ENCODE results near the gene PRMT7.

PRMT7 gene

GRCh38 chr16:68384288-68385161, 73.7 kb downstream of the PRMT7 start:
- no peak overlapping the region for H3K56ac ChIP-seq (ENCODE audit: low read length)
- no peak overlapping the region for H3K4me3 ChIP-seq (ENCODE audit: low read length)
- peaks cover 8% of the 10 kb centered on the region for H3K4me1 ChIP-seq (ENCODE audit: control insufficient read depth, low read depth, low read length)
- H4K5ac ChIP-seq (ENCODE audit: low read length), result no peak overlapping the region
- H3K9ac ChIP-seq (ENCODE audit: low read length), result no peak overlapping the region
- no peaks in the 10 kb centered on the region for H3K27me3 ChIP-seq (ENCODE audit: insufficient read depth, low read length, poor library complexity)
- H3K27ac ChIP-seq (ENCODE audit: low read depth, low read length), result no peak overlapping the region
- no peak for DNase-seq
- H2AK5ac ChIP-seq (ENCODE audit: low read length), result no peak overlapping the region
- H3K79me1 ChIP-seq (ENCODE audit: low read length), result no peaks in the 10 kb centered on the region
- no peak overlapping the region for H3K4me2 ChIP-seq (ENCODE audit: low read length)
- H3K18ac ChIP-seq (ENCODE audit: low read length), result no peak overlapping the region
- H3K23ac ChIP-seq (ENCODE audit: low read length), result no peak overlapping the region
- no peaks in the 10 kb centered on the region for H3K36me3 ChIP-seq (ENCODE audit: control insufficient read depth, insufficient read depth, low read length)
- no peaks in the 10 kb centered on the region for H3K79me2 ChIP-seq (ENCODE audit: control insufficient read depth, insufficient read depth, low read length)
- H2BK120ac ChIP-seq (ENCODE audit: low read depth, low read length), result no peak overlapping the region
- H3K4ac ChIP-seq (ENCODE audit: low read depth, low read length), result no peak overlapping the region
- H4K8ac ChIP-seq (ENCODE audit: low read depth, low read length), result no peak overlapping the region
- WGBS (ENCODE audit: extremely low coverage, insufficient coverage, low lambda C conversion rate), result no CpG with 5 or more reads among the region's 7 CpGs
- no peak overlapping the region for H2BK15ac ChIP-seq (replicated peaks; ENCODE audit: low read depth)
- no peak overlapping the region for H2BK5ac ChIP-seq (ENCODE audit: low read length)

- Histone ChIP-seq H3K27ac (ENCODE audit: low read depth, low read length) (no peak overlapping the region), H3K56ac (ENCODE audit: low read length) (no peak overlapping the region), H3K18ac (ENCODE audit: low read length) (no peak overlapping the region), H2BK120ac (ENCODE audit: low read depth, low read length) (no peak overlapping the region), H3K4me1 (ENCODE audit: control insufficient read depth, low read depth, low read length) (peaks cover 8% of the 10 kb centered on the region), H3K9ac (ENCODE audit: low read length) (no peak overlapping the region), H3K4me2 (ENCODE audit: low read length) (no peak overlapping the region), H3K4ac (ENCODE audit: low read depth, low read length) (no peak overlapping the region), H3K36me3 (ENCODE audit: control insufficient read depth, insufficient read depth, low read length) (no peaks in the 10 kb centered on the region), H2BK5ac (ENCODE audit: low read length) (no peak overlapping the region), H2BK15ac (replicated peaks; ENCODE audit: low read depth) (no peak overlapping the region), H3K23ac (ENCODE audit: low read length) (no peak overlapping the region), H4K5ac (ENCODE audit: low read length) (no peak overlapping the region), H4K8ac (ENCODE audit: low read depth, low read length) (no peak overlapping the region), H2AK5ac (ENCODE audit: low read length) (no peak overlapping the region), H3K79me1 (ENCODE audit: low read length) (no peaks in the 10 kb centered on the region), H3K4me3 (ENCODE audit: low read length) (no peak overlapping the region), H3K79me2 (ENCODE audit: control insufficient read depth, insufficient read depth, low read length) (no peaks in the 10 kb centered on the region), H3K27me3 (ENCODE audit: insufficient read depth, low read length, poor library complexity) (no peaks in the 10 kb centered on the region)
- DNase-seq, result no peak
- no CpG with 5 or more reads among the region's 6 CpGs for WGBS (ENCODE audit: extremely low coverage, insufficient coverage, low lambda C conversion rate)
Observed at GRCh38 chr16:68385371-68385770, 74.6 kb downstream of the PRMT7 start.

GRCh38 chr16:68386628-68387027, 75.8 kb downstream of the PRMT7 start:
- no peak overlapping the region for H3K18ac ChIP-seq (ENCODE audit: low read length)
- no peak for DNase-seq

GRCh38 chr16:68387301-68387700, 76.5 kb downstream of the PRMT7 start:
- Histone ChIP-seq H3K27ac (ENCODE audit: low read depth, low read length) (no peak overlapping the region), H3K36me3 (ENCODE audit: control insufficient read depth, insufficient read depth, low read length) (no peaks in the 10 kb centered on the region), H4K8ac (ENCODE audit: low read depth, low read length) (no peak overlapping the region), H3K23ac (ENCODE audit: low read length) (no peak overlapping the region), H3K79me1 (ENCODE audit: low read length) (no peaks in the 10 kb centered on the region), H2BK15ac (replicated peaks; ENCODE audit: low read depth) (no peak overlapping the region), H3K79me2 (ENCODE audit: control insufficient read depth, insufficient read depth, low read length) (no peaks in the 10 kb centered on the region), H3K18ac (ENCODE audit: low read length) (no peak overlapping the region), H2AK5ac (ENCODE audit: low read length) (no peak overlapping the region), H2BK5ac (ENCODE audit: low read length) (no peak overlapping the region), H3K4me2 (ENCODE audit: low read length) (no peak overlapping the region), H3K56ac (ENCODE audit: low read length) (no peak overlapping the region), H3K27me3 (ENCODE audit: insufficient read depth, low read length, poor library complexity) (no peaks in the 10 kb centered on the region), H2BK120ac (ENCODE audit: low read depth, low read length) (no peak overlapping the region), H3K9ac (ENCODE audit: low read length) (no peak overlapping the region), H4K5ac (ENCODE audit: low read length) (no peak overlapping the region), H3K4ac (ENCODE audit: low read depth, low read length) (no peak overlapping the region), H3K4me1 (ENCODE audit: control insufficient read depth, low read depth, low read length) (peaks cover 8% of the 10 kb centered on the region), H3K4me3 (ENCODE audit: low read length) (no peak overlapping the region)
- DNase-seq, result no peak
- no CpG with 5 or more reads among the region's 9 CpGs for WGBS (ENCODE audit: extremely low coverage, insufficient coverage, low lambda C conversion rate)

More at GRCh38 chr16:68386628-68387027, 75.8 kb downstream of the PRMT7 start:
- no peak overlapping the region for H2BK5ac ChIP-seq (ENCODE audit: low read length)
- H2BK120ac ChIP-seq (ENCODE audit: low read depth, low read length), result no peak overlapping the region
- H3K4ac ChIP-seq (ENCODE audit: low read depth, low read length), result no peak overlapping the region
- H3K79me1 ChIP-seq (ENCODE audit: low read length), result no peaks in the 10 kb centered on the region
- WGBS (ENCODE audit: extremely low coverage, insufficient coverage, low lambda C conversion rate), result no CpG with 5 or more reads among the region's 14 CpGs
- no peak overlapping the region for H3K56ac ChIP-seq (ENCODE audit: low read length)
- no peak overlapping the region for H4K5ac ChIP-seq (ENCODE audit: low read length)
- no peak overlapping the region for H3K23ac ChIP-seq (ENCODE audit: low read length)
- no peak overlapping the region for H3K4me3 ChIP-seq (ENCODE audit: low read length)
- no peak overlapping the region for H3K9ac ChIP-seq (ENCODE audit: low read length)
- H4K8ac ChIP-seq (ENCODE audit: low read depth, low read length), result no peak overlapping the region
- no peak overlapping the region for H3K4me2 ChIP-seq (ENCODE audit: low read length)
- H3K27ac ChIP-seq (ENCODE audit: low read depth, low read length), result no peak overlapping the region
- no peak overlapping the region for H2AK5ac ChIP-seq (ENCODE audit: low read length)
- H3K4me1 ChIP-seq (ENCODE audit: control insufficient read depth, low read depth, low read length), result peaks cover 8% of the 10 kb centered on the region
- H3K79me2 ChIP-seq (ENCODE audit: control insufficient read depth, insufficient read depth, low read length), result no peaks in the 10 kb centered on the region
- no peaks in the 10 kb centered on the region for H3K36me3 ChIP-seq (ENCODE audit: control insufficient read depth, insufficient read depth, low read length)
- H2BK15ac ChIP-seq (replicated peaks; ENCODE audit: low read depth), result no peak overlapping the region
- no peaks in the 10 kb centered on the region for H3K27me3 ChIP-seq (ENCODE audit: insufficient read depth, low read length, poor library complexity)

GRCh38 chr16:68388124-68388523, 77.3 kb downstream of the PRMT7 start:
- Histone ChIP-seq H3K79me1 (ENCODE audit: low read length) (no peaks in the 10 kb centered on the region), H4K8ac (ENCODE audit: low read depth, low read length) (no peak overlapping the region), H4K5ac (ENCODE audit: low read length) (no peak overlapping the region), H3K79me2 (ENCODE audit: control insufficient read depth, insufficient read depth, low read length) (no peaks in the 10 kb centered on the region), H3K4ac (ENCODE audit: low read depth, low read length) (no peak overlapping the region), H2BK15ac (replicated peaks; ENCODE audit: low read depth) (no peak overlapping the region), H3K4me2 (ENCODE audit: low read length) (no peak overlapping the region), H3K23ac (ENCODE audit: low read length) (no peak overlapping the region), H3K56ac (ENCODE audit: low read length) (no peak overlapping the region), H2AK5ac (ENCODE audit: low read length) (no peak overlapping the region), H3K9ac (ENCODE audit: low read length) (no peak overlapping the region), H3K36me3 (ENCODE audit: control insufficient read depth, insufficient read depth, low read length) (no peaks in the 10 kb centered on the region), H3K27me3 (ENCODE audit: insufficient read depth, low read length, poor library complexity) (no peaks in the 10 kb centered on the region), H3K27ac (ENCODE audit: low read depth, low read length) (no peak overlapping the region), H2BK5ac (ENCODE audit: low read length) (no peak overlapping the region), H3K4me1 (ENCODE audit: control insufficient read depth, low read depth, low read length) (peaks cover 8% of the 10 kb centered on the region), H3K18ac (ENCODE audit: low read length) (no peak overlapping the region), H3K4me3 (ENCODE audit: low read length) (no peak overlapping the region), H2BK120ac (ENCODE audit: low read depth, low read length) (no peak overlapping the region)
- no peak for DNase-seq
- WGBS (ENCODE audit: extremely low coverage, insufficient coverage, low lambda C conversion rate), result no CpG with 5 or more reads among the region's 3 CpGs

- no peak overlapping the region for H2BK120ac ChIP-seq (ENCODE audit: low read depth, low read length)
- no peak for DNase-seq
Observed at GRCh38 chr16:68389006-68389405, 78.2 kb downstream of the PRMT7 start.

More at GRCh38 chr16:68389006-68389405, 78.2 kb downstream of the PRMT7 start:
- H2BK15ac ChIP-seq (replicated peaks; ENCODE audit: low read depth), result no peak overlapping the region
- H2BK5ac ChIP-seq (ENCODE audit: low read length), result no peak overlapping the region
- H3K4me2 ChIP-seq (ENCODE audit: low read length), result no peak overlapping the region
- no peak overlapping the region for H3K27ac ChIP-seq (ENCODE audit: low read depth, low read length)
- no peaks in the 10 kb centered on the region for H3K36me3 ChIP-seq (ENCODE audit: control insufficient read depth, insufficient read depth, low read length)
- no peaks in the 10 kb centered on the region for H3K27me3 ChIP-seq (ENCODE audit: insufficient read depth, low read length, poor library complexity)
- no peaks in the 10 kb centered on the region for H3K79me1 ChIP-seq (ENCODE audit: low read length)
- no peak overlapping the region for H3K18ac ChIP-seq (ENCODE audit: low read length)
- no peak overlapping the region for H3K56ac ChIP-seq (ENCODE audit: low read length)
- peaks cover 8% of the 10 kb centered on the region for H3K4me1 ChIP-seq (ENCODE audit: control insufficient read depth, low read depth, low read length)
- H4K8ac ChIP-seq (ENCODE audit: low read depth, low read length), result no peak overlapping the region
- no peak overlapping the region for H4K5ac ChIP-seq (ENCODE audit: low read length)
- no peaks in the 10 kb centered on the region for H3K79me2 ChIP-seq (ENCODE audit: control insufficient read depth, insufficient read depth, low read length)
- H3K4me3 ChIP-seq (ENCODE audit: low read length), result no peak overlapping the region
- H2AK5ac ChIP-seq (ENCODE audit: low read length), result no peak overlapping the region
- no peak overlapping the region for H3K9ac ChIP-seq (ENCODE audit: low read length)
- WGBS (ENCODE audit: extremely low coverage, insufficient coverage, low lambda C conversion rate), result no CpG with 5 or more reads among the region's 8 CpGs
- no peak overlapping the region for H3K23ac ChIP-seq (ENCODE audit: low read length)
- H3K4ac ChIP-seq (ENCODE audit: low read depth, low read length), result no peak overlapping the region

Data from mesendoderm (in vitro differentiated cells).